Pancreas (tissue), 10 donors: ENCODE measurements around the gene CYP26B1. TPM values are rescaled to one million over a fixed set of nuclear protein-coding genes. Genes with fewer than 3 reads are reported as not detected.

ENCODE experiments used
- ATAC-seq, 4 donors: fragments of 200-7000 bp; cut with Tn5 transposase; one replicate each; pipeline versions ENCODE4 v1.8.0 to v1.9.1; 2020; ENCODE audit warnings: mild to moderate bottlenecking in 4 of 4, moderate library complexity in 4 of 4
- DNase-seq, 6 donors: peaks; one replicate each; pipeline ENCODE4 v3.0.0-alpha.2; 2020
- FAIRE-seq: peaks from 2 replicates; lab custom pipeline; 2012; peaks lifted over from hg19 to GRCh38; lab: Jason Lieb, UNC
- H3K27ac ChIP-seq, 4 donors: fragments of 200-600 bp; sonication (generic); 1 replicate in 3 of 4; 2 replicates in 1 of 4; pipeline versions ENCODE4 v1.5.0 to v1.8.0; 2020
- H3K27me3 ChIP-seq, 4 donors: fragments of 200-600 bp; one replicate each; pipeline ENCODE4 v1.8.0; 2021
- H3K36me3 ChIP-seq, 3 donors: fragments of 200-600 bp; sonication (generic) in 1 of 3; one replicate each; pipeline versions ENCODE4 v1.5.0 to v1.8.0; 2020 to 2021
- H3K4me1 ChIP-seq, 3 donors: fragments of 200-600 bp; one replicate each; pipeline ENCODE4 v1.8.0; 2021
- H3K4me3 ChIP-seq, 4 donors: fragments of 200-600 bp; sonication (generic) in 2 of 4; one replicate each; pipeline versions ENCODE4 v1.5.0 to v1.8.0; 2020 to 2021
- H3K9me3 ChIP-seq, 4 donors: fragments of 200-600 bp; one replicate each; pipeline ENCODE4 v1.8.0; 2021
- WGBS, 2 donors: extraction: QIAGEN DNeasy Blood & Tissue Kit; methylation state at CpG; one replicate each; pipeline ENCODE4 v1.1.7; 2013; 5-methylcytosine and 5-hydroxymethylcytosine counted together
- intact Hi-C, 3 donors: fragments of 100-400 bp; cut with DNase I; formaldehyde crosslinking; loops; one replicate each; pipeline versions ENCODE4 v1.11.1 to v1.14.2; 2022
- polyA plus RNA-seq, 2 donors: library from polyadenylated mRNA; stranded (reverse); fragments of 200-250 nt; gene quantifications; one replicate each; pipeline ENCODE4 v1.2.3, GENCODE V29; 2013
- total RNA-seq, 6 donors: library from RNA; stranded (reverse); fragmentation: NEBNext Ultra II Directional in 4 of 6; extraction: Animal tissue kit (Norgen Biotek cat#: 25700) in 4 of 6; gene quantifications; one replicate each; pipeline versions ENCODE4 v1.2.1 to v1.2.4, GENCODE V29; 2021 to 2023
- TF ChIP-seq, protein P1 (sequence below), 4 donors: fragments of 200-600 bp; sonication (generic) in 3 of 4; IDR thresholded peaks; one replicate each; pipeline versions ENCODE4 v1.5.0 to v1.8.0; 2021; ENCODE audit warnings: antibody characterized with exemption in 4 of 4
- donor health status: healthy with polysubstance abuse.
- donor health status: DM: no; HTN: no; CAD: no; lungs with moderate emphysema.
- donor health status: DM: no; HTN: no; CAD: no.
- donor health status: control.
- donor health status: control.
- donor health status: Bipolar disorder and iron deficiency.
- donor health status: DM: yes; HTN: yes; CAD: no.
- donor health status: DM: no; HTN: no; CAD: no.
- donor health status: DM: no; HTN: no; CAD: no.
- donor health status: DM: yes; HTN: yes; CAD: no.

Gene CYP26B1
- total and polyA plus RNA-seq, 8 donors: 0.16 to 1.3 (median 0.46) TPM

DNA sequence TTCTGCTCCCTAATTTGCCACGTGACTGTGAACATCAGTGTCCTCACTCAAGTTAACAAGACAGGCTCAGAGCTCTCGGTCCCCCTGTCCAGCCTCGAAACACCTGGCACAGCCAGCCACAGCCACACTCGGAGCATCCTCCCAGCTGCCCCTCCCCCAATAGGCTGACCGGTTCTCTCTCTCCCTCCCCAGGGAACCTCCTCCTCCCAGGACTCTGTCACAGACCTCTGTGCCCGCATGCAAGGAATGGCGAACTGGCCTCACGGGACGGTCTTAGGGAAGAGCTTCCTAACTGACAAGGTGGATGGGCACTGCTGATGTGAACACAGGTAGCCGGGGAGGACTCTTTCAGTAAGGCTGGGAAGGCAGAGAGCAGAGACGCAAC, 18.8 kb downstream of the CYP26B1 start:
- Histone ChIP-seq H3K27ac (no peak overlapping the region), H3K36me3 (no peaks in the 10 kb centered on the region), H3K27me3 (no peaks in the 10 kb centered on the region), H3K4me3 (no peak overlapping the region), H3K4me1 (no peaks in the 10 kb centered on the region), H3K9me3 (no peaks in the 10 kb centered on the region)
- no peak for FAIRE-seq
- 68 to 72% methylated on average over 11 of the region's 11 CpGs for WGBS, 2 donors
- intact Hi-C loops: no loop called here
- DNase-seq: peak in 1 of 6 donors; percentile 31
- TF ChIP-seq, protein P1, sequence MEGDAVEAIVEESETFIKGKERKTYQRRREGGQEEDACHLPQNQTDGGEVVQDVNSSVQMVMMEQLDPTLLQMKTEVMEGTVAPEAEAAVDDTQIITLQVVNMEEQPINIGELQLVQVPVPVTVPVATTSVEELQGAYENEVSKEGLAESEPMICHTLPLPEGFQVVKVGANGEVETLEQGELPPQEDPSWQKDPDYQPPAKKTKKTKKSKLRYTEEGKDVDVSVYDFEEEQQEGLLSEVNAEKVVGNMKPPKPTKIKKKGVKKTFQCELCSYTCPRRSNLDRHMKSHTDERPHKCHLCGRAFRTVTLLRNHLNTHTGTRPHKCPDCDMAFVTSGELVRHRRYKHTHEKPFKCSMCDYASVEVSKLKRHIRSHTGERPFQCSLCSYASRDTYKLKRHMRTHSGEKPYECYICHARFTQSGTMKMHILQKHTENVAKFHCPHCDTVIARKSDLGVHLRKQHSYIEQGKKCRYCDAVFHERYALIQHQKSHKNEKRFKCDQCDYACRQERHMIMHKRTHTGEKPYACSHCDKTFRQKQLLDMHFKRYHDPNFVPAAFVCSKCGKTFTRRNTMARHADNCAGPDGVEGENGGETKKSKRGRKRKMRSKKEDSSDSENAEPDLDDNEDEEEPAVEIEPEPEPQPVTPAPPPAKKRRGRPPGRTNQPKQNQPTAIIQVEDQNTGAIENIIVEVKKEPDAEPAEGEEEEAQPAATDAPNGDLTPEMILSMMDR (IDR thresholded peaks at IDR 0.05): no peak
- ATAC-seq: no peak

DNA sequence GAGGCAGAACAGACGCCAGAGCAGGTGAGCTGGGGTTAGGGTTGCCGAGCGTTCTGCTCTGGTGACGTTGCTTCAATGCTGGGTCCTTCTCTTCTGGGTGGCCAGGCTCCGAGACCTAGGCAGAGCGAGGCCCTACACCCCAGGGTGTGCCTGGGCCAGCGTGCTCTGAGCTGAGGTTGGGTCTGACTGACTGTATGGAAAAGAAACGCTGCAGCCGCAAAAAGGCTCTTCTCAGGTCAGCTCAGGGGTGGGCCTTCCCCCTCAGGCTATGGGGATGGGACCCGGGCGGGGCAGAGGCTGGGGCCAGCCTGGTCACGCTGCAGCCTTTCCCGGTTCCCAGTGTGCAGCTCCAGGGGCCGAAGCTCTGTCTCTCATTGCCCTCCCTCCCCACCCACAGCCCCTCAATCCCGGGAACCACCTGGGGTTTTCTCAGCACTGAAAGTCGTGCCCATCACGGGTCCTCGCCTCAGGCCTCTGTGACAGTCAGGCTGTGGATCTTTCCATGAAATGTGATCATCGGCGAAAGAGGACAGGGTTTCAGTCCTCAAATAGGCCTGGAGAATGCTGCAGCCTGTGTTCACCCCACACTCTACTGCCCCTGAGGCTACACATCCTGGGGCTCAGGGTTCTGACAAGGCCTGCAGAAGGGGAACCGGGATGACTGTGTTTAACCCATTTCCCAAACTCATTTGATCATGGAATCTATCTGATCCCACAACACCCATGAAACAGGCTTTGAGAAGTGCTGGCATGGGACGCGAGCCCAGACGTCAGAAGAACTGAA, 19.4 kb downstream of the CYP26B1 start:
- TF ChIP-seq, protein P1 (IDR thresholded peaks at IDR 0.05): no peak
- no peaks in the 10 kb centered on the region for H3K27me3 ChIP-seq
- no peaks in the 10 kb centered on the region for H3K4me1 ChIP-seq
- H3K9me3 ChIP-seq: no peaks in the 10 kb centered on the region
- H3K4me3 ChIP-seq: no peak overlapping the region
- no peak overlapping the region for H3K27ac ChIP-seq
- intact Hi-C loops: no loop called here
- FAIRE-seq: no peak
- 76 to 81% methylated on average over 24 of the region's 24 CpGs for WGBS, 2 donors
- no peak for DNase-seq
- H3K36me3 ChIP-seq: no peaks in the 10 kb centered on the region
- ATAC-seq: no peak

DNA sequence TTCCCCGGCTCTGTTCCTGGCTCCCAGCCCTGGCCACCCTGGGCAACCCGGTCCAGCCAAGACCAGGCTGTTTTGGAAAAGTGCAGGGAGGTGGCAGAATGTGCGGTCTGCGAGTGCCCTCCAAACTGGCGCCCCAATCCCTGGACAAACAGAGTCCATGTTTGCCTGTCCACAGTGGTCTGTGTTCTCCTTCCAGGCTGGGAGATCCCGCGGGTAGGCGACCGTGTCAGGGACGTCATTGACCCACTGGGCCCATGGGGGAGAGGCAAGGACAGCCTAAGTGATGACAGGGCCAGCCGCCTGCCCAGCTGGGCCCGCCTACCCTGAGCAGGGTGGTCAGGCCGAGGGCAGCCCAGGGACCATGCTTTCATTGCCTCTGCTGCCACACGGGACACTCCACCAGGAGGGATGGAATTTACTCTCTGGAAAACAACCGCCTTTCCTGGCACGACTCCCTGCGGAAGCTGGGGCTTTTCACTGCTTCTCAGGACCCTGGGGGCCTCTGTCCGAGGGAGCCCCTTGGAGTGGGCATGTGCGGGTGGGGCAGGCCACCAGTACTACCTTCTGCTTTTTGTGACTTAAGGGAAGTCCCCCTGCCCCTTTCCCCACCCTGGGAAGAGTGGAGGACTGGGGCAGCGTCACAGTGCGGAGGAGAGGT, 20.1 kb downstream of the CYP26B1 start:
- no peak overlapping the region for H3K27ac ChIP-seq
- H3K4me1 ChIP-seq: no peaks in the 10 kb centered on the region
- ATAC-seq (no peak), FAIRE-seq (no peak), DNase-seq (peak in 1 of 6 donors; percentile 40)
- intact Hi-C loops: no loop called here
- no peak overlapping the region for H3K4me3 ChIP-seq
- TF ChIP-seq, protein P1 (IDR thresholded peaks at IDR 0.05): no peak
- no peaks in the 10 kb centered on the region for H3K36me3 ChIP-seq
- no peaks in the 10 kb centered on the region for H3K27me3 ChIP-seq
- 71 to 79% methylated on average over 21 of the region's 21 CpGs for WGBS, 2 donors
- no peaks in the 10 kb centered on the region for H3K9me3 ChIP-seq

DNA sequence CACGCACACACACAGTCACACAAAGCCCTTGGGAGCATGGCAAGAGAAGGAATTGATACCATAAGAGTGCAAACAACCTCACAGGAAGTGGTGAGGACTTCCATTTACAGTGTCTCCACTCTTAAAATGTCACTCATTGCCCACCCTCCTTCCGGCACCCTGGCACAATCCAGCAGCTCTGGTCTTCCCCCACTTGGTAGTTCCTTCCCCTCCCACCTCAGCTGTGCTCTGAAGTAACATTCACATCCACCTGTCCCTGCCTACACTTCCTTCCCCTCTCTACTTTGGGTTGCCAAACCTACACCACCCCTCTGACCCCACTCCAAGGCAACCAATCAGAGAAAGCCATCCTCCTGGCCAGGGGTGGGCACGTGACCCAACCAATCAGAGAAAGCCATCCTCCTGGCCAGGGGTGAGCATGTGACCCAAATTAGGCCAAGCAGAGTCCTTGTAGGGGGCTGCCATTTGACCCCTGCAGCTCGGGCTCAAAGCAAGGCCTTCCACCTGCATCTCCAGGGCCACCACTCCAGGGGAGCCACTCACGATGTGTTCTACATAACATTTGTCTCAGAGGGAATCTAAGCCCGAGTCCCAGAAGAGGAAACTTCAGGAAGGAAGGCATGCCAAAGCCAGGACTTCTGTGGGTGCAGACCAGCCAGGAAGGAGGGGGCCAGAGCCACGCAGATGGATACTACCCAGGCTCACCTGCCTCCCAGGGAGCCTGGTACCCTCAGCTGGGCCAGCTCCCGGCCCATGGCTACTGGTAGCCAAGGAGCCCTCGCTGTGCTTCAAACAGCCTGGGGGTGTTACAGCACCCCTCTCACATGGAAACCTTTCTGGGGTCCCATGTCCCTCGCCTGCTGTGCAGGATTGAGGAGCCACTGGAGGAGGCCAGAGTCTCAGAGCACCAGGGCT, 21.2 kb downstream of the CYP26B1 start:
- Histone ChIP-seq H3K4me1 (no peaks in the 10 kb centered on the region), H3K4me3 (no peak overlapping the region), H3K36me3 (no peaks in the 10 kb centered on the region), H3K27ac (no peak overlapping the region), H3K27me3 (no peaks in the 10 kb centered on the region), H3K9me3 (no peaks in the 10 kb centered on the region)
- FAIRE-seq (no peak), DNase-seq (peak in 1 of 6 donors; percentile 45), ATAC-seq (no peak)
- intact Hi-C loops: no loop called here
- 73 to 79% methylated on average over 10 of the region's 10 CpGs for WGBS, 2 donors
- TF ChIP-seq, protein P1 (IDR thresholded peaks at IDR 0.05): no peak
